Neural cell (in vitro differentiated cells): ENCODE data around the gene SORCS1. TPM values are rescaled to one million over a fixed set of nuclear protein-coding genes. Genes with fewer than 3 reads are reported as not detected.

Experiments
- H2AFZ ChIP-seq: fragments of 200-600, 300-800 bp; sonication (generic), shearing (Covaris generic); 2 replicates; pipeline ENCODE4 v1.6.0; 2014; ENCODE audit warnings: low read depth, mild to moderate bottlenecking, antibody characterized with exemption, low read length, moderate library complexity
- H3F3A ChIP-seq: fragments of 200-600 bp; shearing (Covaris generic); 2 replicates; pipeline ENCODE4 v1.6.1; 2016; ENCODE audit warnings: mild to moderate bottlenecking, moderate library complexity, mixed read lengths, antibody characterized with exemption, low read length; ENCODE audit not compliant: insufficient read depth, poor library complexity, severe bottlenecking
- H3K27ac ChIP-seq: fragments of 200-600, 300-800 bp; sonication (generic), shearing (Covaris generic); 2 replicates; pipeline ENCODE4 v1.5.1; 2014; ENCODE audit warnings: mild to moderate bottlenecking, low read length, moderate library complexity
- H3K27me3 ChIP-seq: fragments of 300-800, 200-600 bp; sonication (generic), shearing (Covaris generic); 2 replicates; pipeline ENCODE4 v1.6.0; 2014; ENCODE audit warnings: mild to moderate bottlenecking, low read depth, low read length, moderate library complexity; ENCODE audit not compliant: insufficient read depth
- H3K36me3 ChIP-seq: fragments of 300-800, 200-600 bp; sonication (generic), shearing (Covaris generic); 2 replicates; pipeline ENCODE4 v1.5.1; 2014; ENCODE audit warnings: mild to moderate bottlenecking, antibody characterized with exemption, low read length, moderate library complexity; ENCODE audit not compliant: insufficient read depth
- H3K4me2 ChIP-seq: fragments of 300-800, 200-600 bp; sonication (generic), shearing (Covaris generic); 2 replicates; pipeline ENCODE4 v1.6.0; 2014; ENCODE audit warnings: mild to moderate bottlenecking, low read length
- H3K4me3 ChIP-seq: fragments of 300-800, 200-600 bp; sonication (generic), shearing (Covaris generic); 2 replicates; pipeline ENCODE4 v1.5.1; 2014; ENCODE audit warnings: mild to moderate bottlenecking, low read length, moderate library complexity
- H3K79me2 ChIP-seq: fragments of 200-600 bp; shearing (Covaris generic); replicated peaks from 2 replicates; pipeline ENCODE4 v1.6.0; 2014; ENCODE audit warnings: mild to moderate bottlenecking, low read length, moderate library complexity; ENCODE audit not compliant: insufficient read depth
- H3K9ac ChIP-seq: fragments of 300-800, 200-600 bp; sonication (generic), shearing (Covaris generic); 2 replicates; pipeline ENCODE4 v1.6.1; 2016; ENCODE audit warnings: mild to moderate bottlenecking, low read length, mixed read lengths
- H3K9me2 ChIP-seq: fragments of 200-600 bp; shearing (Covaris generic); 2 replicates; pipeline ENCODE4 v1.6.1; 2016; ENCODE audit warnings: mild to moderate bottlenecking, low read length, mixed read lengths; ENCODE audit not compliant: insufficient read depth
- H3K9me3 ChIP-seq: fragments of 200-600, 300-800 bp; sonication (generic), shearing (Covaris generic); 2 replicates; pipeline ENCODE4 v1.6.1; 2016; ENCODE audit warnings: mild to moderate bottlenecking, mixed run types, low read length, moderate library complexity, mixed read lengths
- H4K20me1 ChIP-seq: fragments of 200-600 bp; shearing (Covaris generic); 2 replicates; pipeline ENCODE4 v1.6.1; 2016; ENCODE audit warnings: mild to moderate bottlenecking, mixed run types; ENCODE audit not compliant: insufficient read depth
- EP300 ChIP-seq: fragments of 450-650 bp; conservative IDR thresholded peaks from 2 replicates; pipeline ENCODE4 v1.6.1; 2014; ENCODE audit warnings: antibody characterized with exemption, mild to moderate bottlenecking, moderate library complexity; ENCODE audit not compliant: poor library complexity, severe bottlenecking
- EZH2 ChIP-seq: fragments of 200-600, 300-800 bp; shearing (Covaris generic), sonication (generic); IDR thresholded peaks from 2 replicates; pipeline ENCODE4 v1.6.1; 2014; ENCODE audit warnings: antibody characterized with exemption, low read length, borderline replicate concordance, mild to moderate bottlenecking; ENCODE audit not compliant: insufficient read depth, poor library complexity, severe bottlenecking
- MXI1 ChIP-seq: fragments of 450-650 bp; conservative IDR thresholded peaks from 2 replicates; pipeline ENCODE4 v1.6.1; 2014; ENCODE audit warnings: antibody characterized with exemption, mild to moderate bottlenecking; ENCODE audit not compliant: poor library complexity, severe bottlenecking
- POLR2AphosphoS5 ChIP-seq: IDR thresholded peaks from 2 replicates; pipeline ENCODE4 v1.6.1; 2012
- RAD21 ChIP-seq: fragments of 450-650 bp; conservative IDR thresholded peaks from 2 replicates; pipeline ENCODE4 v1.6.1; 2014; ENCODE audit warnings: antibody characterized with exemption, mild to moderate bottlenecking, moderate library complexity
- REST ChIP-seq: IDR thresholded peaks from 2 replicates; pipeline ENCODE4 v1.6.1; 2012; ENCODE audit warnings: borderline replicate concordance
- SMC3 ChIP-seq: fragments of 450-650 bp; conservative IDR thresholded peaks from 2 replicates; pipeline ENCODE4 v1.6.1; 2014; ENCODE audit warnings: antibody characterized with exemption, mild to moderate bottlenecking, moderate library complexity; ENCODE audit not compliant: poor library complexity
- TAF1 ChIP-seq: IDR thresholded peaks from 2 replicates; pipeline ENCODE4 v1.6.1; 2012; ENCODE audit warnings: low read depth
- polyA plus RNA-seq: library from polyadenylated mRNA; depleted of rRNA; stranded (reverse); fragments of >200 nt; gene quantifications from 2 replicates; pipeline ENCODE4 v1.2.3, GENCODE V29; 2014
- TF ChIP-seq, protein P1 (sequence below): fragments of 450-650 bp; IDR thresholded peaks from 2 replicates; pipeline ENCODE4 v1.5.1; 2014; ENCODE audit warnings: antibody characterized with exemption, mild to moderate bottlenecking, moderate library complexity; ENCODE audit not compliant: poor library complexity, severe bottlenecking

The SORCS1 gene
- polyA plus RNA-seq, 1 donor from 2014 or later: 27.0 TPM

GRCh38 chr10:106548832-106549231, 615.7 kb downstream of the SORCS1 start:
- no peak overlapping the region for H3K9ac ChIP-seq
- no peak overlapping the region for H3K4me2 ChIP-seq
- no peaks in the 10 kb centered on the region for H3K9me3 ChIP-seq
- H3K9me2 ChIP-seq: no peaks in the 10 kb centered on the region
- no peak overlapping the region for H3K27ac ChIP-seq
- H3K36me3 ChIP-seq: no peaks in the 10 kb centered on the region
- TF ChIP-seq SMC3 (no peak), EZH2 (no peak), POLR2AphosphoS5 (no peak), RAD21 (no peak), MXI1 (no peak), TAF1 (no peak), EP300 (no peak), REST (no peak)
- TF ChIP-seq, protein P1, sequence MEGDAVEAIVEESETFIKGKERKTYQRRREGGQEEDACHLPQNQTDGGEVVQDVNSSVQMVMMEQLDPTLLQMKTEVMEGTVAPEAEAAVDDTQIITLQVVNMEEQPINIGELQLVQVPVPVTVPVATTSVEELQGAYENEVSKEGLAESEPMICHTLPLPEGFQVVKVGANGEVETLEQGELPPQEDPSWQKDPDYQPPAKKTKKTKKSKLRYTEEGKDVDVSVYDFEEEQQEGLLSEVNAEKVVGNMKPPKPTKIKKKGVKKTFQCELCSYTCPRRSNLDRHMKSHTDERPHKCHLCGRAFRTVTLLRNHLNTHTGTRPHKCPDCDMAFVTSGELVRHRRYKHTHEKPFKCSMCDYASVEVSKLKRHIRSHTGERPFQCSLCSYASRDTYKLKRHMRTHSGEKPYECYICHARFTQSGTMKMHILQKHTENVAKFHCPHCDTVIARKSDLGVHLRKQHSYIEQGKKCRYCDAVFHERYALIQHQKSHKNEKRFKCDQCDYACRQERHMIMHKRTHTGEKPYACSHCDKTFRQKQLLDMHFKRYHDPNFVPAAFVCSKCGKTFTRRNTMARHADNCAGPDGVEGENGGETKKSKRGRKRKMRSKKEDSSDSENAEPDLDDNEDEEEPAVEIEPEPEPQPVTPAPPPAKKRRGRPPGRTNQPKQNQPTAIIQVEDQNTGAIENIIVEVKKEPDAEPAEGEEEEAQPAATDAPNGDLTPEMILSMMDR: no peak
- H3K27me3 ChIP-seq: no peaks in the 10 kb centered on the region
- H2AFZ ChIP-seq: no peak overlapping the region
- no peaks in the 10 kb centered on the region for H3F3A ChIP-seq
- no peaks in the 10 kb centered on the region for H3K79me2 ChIP-seq
- no peak overlapping the region for H3K4me3 ChIP-seq
- H4K20me1 ChIP-seq: no peaks in the 10 kb centered on the region

DNA sequence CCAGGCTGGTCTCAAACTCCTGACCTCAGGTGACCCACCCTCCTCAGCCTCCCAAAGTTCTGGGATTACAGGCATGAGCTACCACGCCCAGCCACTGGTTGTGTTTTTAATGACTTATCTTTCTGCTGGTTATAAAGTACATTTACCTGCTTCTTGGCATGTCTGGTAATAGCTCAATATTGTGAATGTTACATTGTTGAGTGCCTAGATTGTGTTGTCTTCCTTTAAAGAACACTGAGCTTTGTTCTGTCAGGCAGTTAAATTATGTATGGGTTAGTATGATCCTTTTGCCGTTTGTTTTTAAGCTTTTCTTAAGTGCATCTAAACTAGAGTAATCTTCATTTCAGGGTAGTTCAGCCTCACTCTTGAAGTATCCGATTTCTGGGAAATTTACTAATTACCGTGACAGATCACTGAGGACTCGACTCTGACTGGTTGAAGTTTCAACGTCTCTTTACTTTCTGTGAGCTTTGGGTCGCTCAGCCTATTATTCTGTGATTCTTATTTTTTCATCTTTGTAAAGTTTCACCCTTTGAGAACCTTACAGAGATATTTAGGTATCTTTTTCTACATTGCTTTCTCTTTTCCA, 617.4 kb downstream of the SORCS1 start:
- H3K9me2 ChIP-seq: no peaks in the 10 kb centered on the region
- H3K4me3 ChIP-seq: no peak overlapping the region
- no peaks in the 10 kb centered on the region for H4K20me1 ChIP-seq
- no peaks in the 10 kb centered on the region for H3K9me3 ChIP-seq
- H3K4me2 ChIP-seq: no peak overlapping the region
- no peak overlapping the region for H3K27ac ChIP-seq
- H3K27me3 ChIP-seq: no peaks in the 10 kb centered on the region
- no peaks in the 10 kb centered on the region for H3F3A ChIP-seq
- no peaks in the 10 kb centered on the region for H3K79me2 ChIP-seq
- no peak overlapping the region for H2AFZ ChIP-seq
- no peak overlapping the region for H3K9ac ChIP-seq
- H3K36me3 ChIP-seq: no peaks in the 10 kb centered on the region
- no peak for TF ChIP-seq TAF1
- no peak for TF ChIP-seq REST
- TF ChIP-seq POLR2AphosphoS5: no peak
- no peak for TF ChIP-seq SMC3
- TF ChIP-seq, protein P1: no peak
- TF ChIP-seq MXI1: no peak
- no peak for TF ChIP-seq RAD21
- TF ChIP-seq EZH2: no peak
- TF ChIP-seq EP300: no peak
